Lung (tissue), 12 donors: Measurements from ENCODE around the gene BTG4. TPM values are rescaled to one million over a fixed set of nuclear protein-coding genes. Genes with fewer than 3 reads are reported as not detected.
A peak's percentile ranks its signal among the peaks of the same experiment; 100 is the strongest.

Source experiments
- ATAC-seq: fragments of 200-7000 bp; cut with Tn5 transposase; one replicate; pipeline ENCODE4 v1.9.1; 2020; ENCODE audit warnings: moderate number of reproducible peaks; ENCODE audit not compliant: insufficient read depth, low FRiP score
- DNase-seq, 3 donors: peaks; one replicate each; pipeline ENCODE4 v3.0.0-alpha.2; 2013 to 2017
- H3K27ac ChIP-seq, 2 donors: one replicate each; pipeline ENCODE4 v1.5.1; 2013; ENCODE audit warnings: mild to moderate bottlenecking in 2 of 2, moderate library complexity in 2 of 2, control low read depth in 1 of 2, inconsistent platforms in 1 of 2, low read depth in 1 of 2, low read length in 1 of 2
- H3K27me3 ChIP-seq, 3 donors: one replicate each; pipeline ENCODE4 v1.5.1; 2013; ENCODE audit warnings: low read length in 2 of 3; ENCODE audit not compliant: control insufficient read depth in 3 of 3, insufficient read depth in 3 of 3
- H3K36me3 ChIP-seq, 4 donors: one replicate each; pipeline ENCODE4 v1.5.1; 2013; ENCODE audit warnings: low read length in 4 of 4, mild to moderate bottlenecking in 1 of 4, moderate library complexity in 1 of 4; ENCODE audit not compliant: control insufficient read depth in 4 of 4, insufficient read depth in 4 of 4
- H3K4me1 ChIP-seq, 5 donors: one replicate each; pipeline ENCODE4 v1.5.1; 2013; ENCODE audit warnings: low read length in 5 of 5, mild to moderate bottlenecking in 2 of 5, moderate library complexity in 1 of 5; ENCODE audit not compliant: control insufficient read depth in 5 of 5, insufficient read depth in 5 of 5
- H3K4me3 ChIP-seq: one replicate; pipeline ENCODE4 v1.5.1; 2013; ENCODE audit warnings: mild to moderate bottlenecking, control low read depth, moderate library complexity
- H3K9ac ChIP-seq, 2 donors: one replicate each; pipeline ENCODE4 v1.5.1; 2013; ENCODE audit warnings: low read length in 2 of 2, control low read depth in 1 of 2; ENCODE audit not compliant: insufficient read depth in 1 of 2
- H3K9me3 ChIP-seq, 4 donors: one replicate each; pipeline ENCODE4 v1.5.1; 2013; ENCODE audit warnings: low read length in 3 of 4, mild to moderate bottlenecking in 1 of 4, moderate library complexity in 1 of 4; ENCODE audit not compliant: control insufficient read depth in 4 of 4, insufficient read depth in 3 of 4
- WGBS, 2 donors: extraction: QIAGEN DNeasy Blood & Tissue Kit; methylation state at CpG; one replicate each; pipeline ENCODE4 v1.1.7; 2013; 5-methylcytosine and 5-hydroxymethylcytosine counted together
- polyA plus RNA-seq, 2 donors: library from polyadenylated mRNA; stranded (reverse); fragments of 200-250 nt; gene quantifications; one replicate each; pipeline ENCODE4 v1.2.1, GENCODE V29; 2013
- total RNA-seq, 2 donors: library from RNA; depleted of rRNA in 1 of 2; stranded (reverse); fragments of >200 nt in 1 of 2; gene quantifications; one replicate each; pipeline ENCODE4 v1.2.1, GENCODE V29; 2014 to 2021
- TF ChIP-seq, protein P1 (sequence below): IDR thresholded peaks from 2 replicates; pipeline ENCODE4 v1.5.1; 2012; ENCODE audit warnings: mild to moderate bottlenecking; ENCODE audit errors: control extremely low read depth, extremely low read depth
- donor health status: control.
- donor health status: control.
- donor health status: Bipolar disorder and iron deficiency.
- donor health status: healthy.
- donor health status: DM: yes; HTN: yes; CAD: no.

BTG4 gene
- total and polyA plus RNA-seq, 4 donors, result 0.23 to 1.5 (median 0.52) TPM

DNA sequence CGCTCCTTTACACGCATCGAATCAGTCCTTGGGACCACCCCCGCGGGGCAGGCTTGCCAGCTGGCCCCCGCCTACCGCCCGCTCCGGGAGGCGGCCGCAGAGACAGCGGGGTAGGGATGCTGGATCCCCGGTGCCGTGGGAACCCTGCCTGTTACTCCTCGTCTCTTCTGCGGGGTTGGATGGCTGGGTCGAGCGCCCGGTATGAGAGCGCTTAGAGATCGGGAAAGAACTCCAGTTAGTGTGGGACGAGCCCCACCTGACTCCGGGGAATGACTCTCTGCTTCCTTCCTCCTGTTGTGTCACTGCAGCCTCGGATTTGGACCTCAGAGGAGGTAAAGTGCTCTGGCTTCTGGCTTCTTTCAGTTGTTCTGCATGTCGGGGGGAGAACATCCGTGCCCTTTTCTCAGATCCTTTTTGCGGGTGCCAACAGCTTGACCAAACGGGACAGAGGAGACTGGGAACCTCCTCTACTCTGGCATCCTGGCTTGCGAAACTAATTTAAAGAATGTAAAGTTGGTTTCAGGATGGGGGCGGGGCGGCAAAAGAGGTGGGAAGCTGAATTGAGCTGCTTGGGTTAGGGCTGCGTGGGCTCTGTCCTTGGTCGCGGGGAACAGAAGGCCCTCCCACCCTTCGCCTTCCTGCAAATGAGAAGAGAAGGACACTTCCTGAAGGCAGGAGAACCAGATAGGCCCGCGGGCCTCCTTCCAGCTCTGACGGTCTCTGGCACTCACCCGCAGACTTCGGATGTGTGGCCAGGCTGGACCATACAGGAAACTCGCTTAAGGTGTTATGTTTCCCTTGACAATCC lies 29.3 kb upstream of the BTG4 start:
- peaks cover 0 to 5% (median 1%) of the 10 kb centered on the region in 4 donors for H3K9me3 ChIP-seq
- H3K4me3 ChIP-seq, result peak overlapping the region; percentile 61
- DNase-seq (peak; percentile 70 to 82 (median 76)), ATAC-seq (peak; percentile 31)
- 4 to 6% methylated on average over 41 of the region's 41 CpGs for WGBS, 2 donors
- peaks cover 0 to 7% (median 3%) of the 10 kb centered on the region in 4 donors for H3K36me3 ChIP-seq
- TF ChIP-seq, protein P1, sequence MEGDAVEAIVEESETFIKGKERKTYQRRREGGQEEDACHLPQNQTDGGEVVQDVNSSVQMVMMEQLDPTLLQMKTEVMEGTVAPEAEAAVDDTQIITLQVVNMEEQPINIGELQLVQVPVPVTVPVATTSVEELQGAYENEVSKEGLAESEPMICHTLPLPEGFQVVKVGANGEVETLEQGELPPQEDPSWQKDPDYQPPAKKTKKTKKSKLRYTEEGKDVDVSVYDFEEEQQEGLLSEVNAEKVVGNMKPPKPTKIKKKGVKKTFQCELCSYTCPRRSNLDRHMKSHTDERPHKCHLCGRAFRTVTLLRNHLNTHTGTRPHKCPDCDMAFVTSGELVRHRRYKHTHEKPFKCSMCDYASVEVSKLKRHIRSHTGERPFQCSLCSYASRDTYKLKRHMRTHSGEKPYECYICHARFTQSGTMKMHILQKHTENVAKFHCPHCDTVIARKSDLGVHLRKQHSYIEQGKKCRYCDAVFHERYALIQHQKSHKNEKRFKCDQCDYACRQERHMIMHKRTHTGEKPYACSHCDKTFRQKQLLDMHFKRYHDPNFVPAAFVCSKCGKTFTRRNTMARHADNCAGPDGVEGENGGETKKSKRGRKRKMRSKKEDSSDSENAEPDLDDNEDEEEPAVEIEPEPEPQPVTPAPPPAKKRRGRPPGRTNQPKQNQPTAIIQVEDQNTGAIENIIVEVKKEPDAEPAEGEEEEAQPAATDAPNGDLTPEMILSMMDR, result no peak
- H3K27ac ChIP-seq, result peak overlapping the region; percentile 64 to 78
- H3K4me1 ChIP-seq, result peaks cover 0 to 20% (median 0%) of the 10 kb centered on the region in 5 donors
- no peaks in the 10 kb centered on the region for H3K27me3 ChIP-seq
- peak overlapping the region; percentile 14 to 31 for H3K9ac ChIP-seq

DNA sequence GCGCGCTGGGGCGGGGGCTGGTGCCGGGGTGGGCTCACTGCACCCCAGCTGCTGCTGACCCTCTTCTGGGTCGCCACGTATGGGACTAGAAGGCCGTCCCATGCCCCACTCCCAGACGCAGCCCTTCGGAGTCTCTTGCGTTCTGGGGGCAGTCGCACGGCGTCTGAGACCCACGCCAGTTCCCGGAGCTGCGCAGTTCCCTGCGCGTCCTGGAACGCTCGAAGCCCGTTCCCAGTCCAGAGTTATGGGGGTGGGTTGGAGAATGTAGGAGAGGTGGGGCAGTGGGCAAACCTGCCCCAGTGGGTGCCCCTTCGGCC lies 28.7 kb upstream of the BTG4 start:
- Histone ChIP-seq H3K36me3 (peaks cover 0 to 4% (median 1%) of the 10 kb centered on the region in 4 donors), H3K27ac (peak overlapping the region; percentile 64 to 78), H3K9me3 (peaks cover 0 to 5% (median 1%) of the 10 kb centered on the region in 4 donors), H3K9ac (peak overlapping the region; percentile 14 to 31), H3K4me3 (peak overlapping the region; percentile 61), H3K4me1 (peaks cover 0 to 20% (median 0%) of the 10 kb centered on the region in 5 donors), H3K27me3 (no peaks in the 10 kb centered on the region)
- ATAC-seq (peak; percentile 7), DNase-seq (peak in 2 of 3 donors; percentile 43 to 54)
- 0 to 2% methylated on average over 19 to 22 of the region's 22 CpGs for WGBS, 2 donors
- TF ChIP-seq, protein P1, result no peak

DNA sequence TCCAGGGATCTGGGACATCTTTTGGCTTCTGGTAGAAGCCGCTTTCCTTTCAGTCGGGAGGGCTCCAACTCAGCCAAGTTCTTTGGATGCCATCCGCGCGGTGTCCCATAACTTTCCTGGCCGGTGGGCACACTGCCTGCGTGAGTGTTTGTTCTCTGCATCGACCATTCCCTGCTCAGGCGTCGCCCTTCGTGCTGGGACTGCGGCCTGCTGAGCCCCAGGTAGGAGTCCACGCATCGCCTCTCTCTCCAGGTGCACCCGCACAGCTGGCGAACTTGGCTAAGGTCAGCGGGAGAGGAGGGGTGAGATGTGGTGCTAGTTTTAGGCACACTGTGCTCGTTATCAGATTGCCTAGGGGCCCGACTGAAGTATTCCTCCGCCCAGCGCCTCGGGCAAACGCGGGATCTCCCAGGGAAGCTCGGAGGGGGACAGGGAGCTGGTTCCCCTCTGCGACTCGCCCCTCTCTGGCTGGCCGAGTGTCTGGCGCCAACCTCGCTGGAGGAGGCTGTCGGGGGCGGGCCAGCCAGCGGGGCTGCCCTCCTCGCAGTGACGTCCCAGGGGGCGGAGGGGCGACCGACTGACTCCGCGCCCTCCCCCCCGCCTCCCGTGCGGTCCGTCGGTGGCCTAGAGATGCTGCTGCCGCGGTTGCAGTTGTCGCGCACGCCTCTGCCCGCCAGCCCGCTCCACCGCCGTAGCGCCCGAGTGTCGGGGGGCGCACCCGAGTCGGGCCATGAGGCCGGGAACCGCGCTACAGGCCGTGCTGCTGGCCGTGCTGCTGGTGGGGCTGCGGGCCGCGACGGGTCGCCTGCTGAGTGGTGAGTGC lies 28.1 kb upstream of the BTG4 start, which contains the start of gene LAYN:
LAYN (plus strand) TSS at position 607 of the 823 bp plus-strand sequence; CDS start at position 731, 124 bp downstream.
- 6% methylated on average over 63 to 70 of the region's 70 CpGs for WGBS, 2 donors
- H3K4me3 ChIP-seq, result peak within 1 kb of the TSS; percentile 61
- TF ChIP-seq, protein P1, result no peak
- peak within 1 kb of the TSS; percentile 64 to 78 for H3K27ac ChIP-seq
- H3K27me3 ChIP-seq, result peaks cover 0 to under 1% (median 0%) of the 10 kb centered on the region in 3 donors
- peaks cover 0 to 5% (median 1%) of the 10 kb centered on the region in 4 donors for H3K9me3 ChIP-seq
- H3K4me1 ChIP-seq, result peaks cover 0 to 20% (median 0%) of the 10 kb centered on the region in 5 donors
- H3K36me3 ChIP-seq, result peaks cover 0 to 4% (median 1%) of the 10 kb centered on the region in 4 donors
- H3K9ac ChIP-seq, result peak within 1 kb of the TSS; percentile 31 to 69
- ATAC-seq, result peak; percentile 42
- DNase-seq, result peak; percentile 75 to 82 (median 78)
